Brain microvascular endothelial cell (primary cell): ENCODE data around the gene APBB2.

ENCODE experiments used
- DNase-seq: peaks from one replicate; pipeline ENCODE4 v3.0.0-alpha.2; 2020
- H3K27ac ChIP-seq: fragments of 250-450 bp; sonication (Bioruptor Pico); 2 replicates; pipeline ENCODE4 v1.5.1; 2020; ENCODE audit warnings: mild to moderate bottlenecking, moderate library complexity
- H3K27me3 ChIP-seq: fragments of 250-450 bp; sonication (Bioruptor Pico); replicated peaks from 2 replicates; pipeline ENCODE4 v1.5.1; 2020; ENCODE audit warnings: mild to moderate bottlenecking
- H3K36me3 ChIP-seq: fragments of 250-450 bp; sonication (Bioruptor Pico); replicated peaks from 2 replicates; pipeline ENCODE4 v1.5.1; 2020; ENCODE audit warnings: mild to moderate bottlenecking
- H3K4me3 ChIP-seq: 2 replicates; pipeline ENCODE4 v1.5.1; 2011; ENCODE audit warnings: low read depth, mild to moderate bottlenecking, control low read depth, low read length, moderate library complexity
- in situ Hi-C: cut with HindIII; loops from 2 replicates; pipeline ENCODE4 v1.10.0; 2017; ENCODE audit warnings: low sequenced_read_pairs, low pct_ligation_motif_present
- TF ChIP-seq, protein P1 (sequence below): IDR thresholded peaks from 2 replicates; pipeline ENCODE4 v1.5.1; 2011; ENCODE audit warnings: low read depth, mild to moderate bottlenecking, moderate library complexity, low read length, control low read depth, inconsistent platforms; ENCODE audit errors: missing control alignments

The APBB2 gene

DNA sequence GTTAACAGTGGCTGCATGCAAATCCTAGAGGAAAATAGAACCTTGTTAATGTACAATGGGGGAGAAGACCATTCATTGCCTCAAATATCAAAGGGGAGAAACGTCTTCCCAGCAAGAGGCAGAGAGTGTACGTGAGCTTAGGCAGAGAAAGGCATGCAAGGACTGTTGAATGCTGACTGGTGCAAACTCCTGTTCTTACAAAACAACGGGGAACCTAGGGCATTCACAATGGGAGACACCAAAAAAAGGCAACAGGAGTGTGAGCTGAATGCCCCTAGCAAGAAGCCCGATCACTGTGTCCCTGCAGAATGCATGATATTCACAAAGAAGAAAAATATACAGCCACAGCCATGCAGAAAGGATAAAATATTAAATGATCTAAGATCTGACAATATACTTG is 279.7 kb downstream of the APBB2 start:
- Histone ChIP-seq H3K4me3 (no peak overlapping the region), H3K36me3 (peaks cover 42% of the 10 kb centered on the region), H3K27me3 (no peaks in the 10 kb centered on the region), H3K27ac (no peak overlapping the region)
- TF ChIP-seq, protein P1, sequence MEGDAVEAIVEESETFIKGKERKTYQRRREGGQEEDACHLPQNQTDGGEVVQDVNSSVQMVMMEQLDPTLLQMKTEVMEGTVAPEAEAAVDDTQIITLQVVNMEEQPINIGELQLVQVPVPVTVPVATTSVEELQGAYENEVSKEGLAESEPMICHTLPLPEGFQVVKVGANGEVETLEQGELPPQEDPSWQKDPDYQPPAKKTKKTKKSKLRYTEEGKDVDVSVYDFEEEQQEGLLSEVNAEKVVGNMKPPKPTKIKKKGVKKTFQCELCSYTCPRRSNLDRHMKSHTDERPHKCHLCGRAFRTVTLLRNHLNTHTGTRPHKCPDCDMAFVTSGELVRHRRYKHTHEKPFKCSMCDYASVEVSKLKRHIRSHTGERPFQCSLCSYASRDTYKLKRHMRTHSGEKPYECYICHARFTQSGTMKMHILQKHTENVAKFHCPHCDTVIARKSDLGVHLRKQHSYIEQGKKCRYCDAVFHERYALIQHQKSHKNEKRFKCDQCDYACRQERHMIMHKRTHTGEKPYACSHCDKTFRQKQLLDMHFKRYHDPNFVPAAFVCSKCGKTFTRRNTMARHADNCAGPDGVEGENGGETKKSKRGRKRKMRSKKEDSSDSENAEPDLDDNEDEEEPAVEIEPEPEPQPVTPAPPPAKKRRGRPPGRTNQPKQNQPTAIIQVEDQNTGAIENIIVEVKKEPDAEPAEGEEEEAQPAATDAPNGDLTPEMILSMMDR, result no peak
- no peak for DNase-seq
- in situ Hi-C loops, result no loop called here

DNA sequence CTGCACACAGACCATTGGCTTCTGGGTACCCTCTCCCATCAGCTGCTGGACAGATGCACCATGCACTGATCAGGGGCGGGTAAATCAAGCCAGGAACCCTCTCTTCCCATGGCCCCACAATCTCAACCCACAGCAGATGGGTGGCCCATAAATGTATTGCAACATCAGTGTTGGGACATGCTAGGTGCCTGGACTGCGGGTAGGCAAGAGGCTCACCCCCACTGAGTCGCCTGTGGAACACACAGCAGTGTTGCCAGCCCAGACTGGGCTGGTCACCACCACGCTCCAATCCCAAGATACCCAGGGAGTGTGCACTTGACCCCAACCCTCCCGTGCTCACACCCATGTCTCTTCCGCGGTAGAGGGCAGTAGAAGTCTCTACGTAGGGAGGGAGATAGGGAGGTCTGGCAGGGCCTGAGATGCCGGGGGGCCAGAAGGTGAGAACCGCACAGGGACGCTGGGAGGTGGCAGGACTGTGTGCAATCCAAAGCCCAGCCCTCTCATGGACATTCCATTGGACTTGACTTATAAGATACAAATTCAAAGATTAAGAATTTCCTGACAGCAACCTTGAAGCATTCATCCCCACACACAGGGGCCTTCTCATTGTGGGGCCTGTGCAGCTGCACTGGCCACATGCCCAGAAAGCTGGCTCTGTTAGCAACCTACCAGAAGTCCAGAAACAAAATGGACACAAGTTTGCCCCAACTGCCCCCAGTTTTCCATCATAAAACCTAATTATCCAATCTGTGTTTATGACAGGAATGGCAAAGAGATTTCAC is 280.9 kb downstream of the APBB2 start:
- DNase-seq, result no peak
- no peaks in the 10 kb centered on the region for H3K27me3 ChIP-seq
- H3K36me3 ChIP-seq, result peaks cover 49% of the 10 kb centered on the region
- in situ Hi-C loops, result no loop called here
- H3K4me3 ChIP-seq, result no peak overlapping the region
- H3K27ac ChIP-seq, result no peak overlapping the region
- TF ChIP-seq, protein P1, result no peak

DNA sequence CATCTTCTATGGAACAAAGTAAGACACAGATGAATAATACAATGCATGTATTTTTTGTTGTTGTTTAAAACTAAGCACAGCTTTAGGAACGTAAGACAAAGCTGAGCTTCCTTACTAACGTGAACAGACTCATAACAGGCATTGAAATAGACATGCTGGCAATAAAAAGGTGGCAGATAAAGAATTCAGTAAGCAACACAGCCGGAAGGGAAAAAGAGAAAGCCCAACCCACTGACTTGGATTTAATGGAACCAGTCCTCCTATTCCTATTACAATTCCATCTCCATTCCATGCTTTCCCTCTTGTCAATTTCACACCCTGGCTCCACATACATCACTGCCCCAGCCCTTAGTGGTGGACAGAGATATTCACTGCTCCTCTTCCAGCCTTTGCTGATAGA is 282.5 kb downstream of the APBB2 start:
- H3K4me3 ChIP-seq, result no peak overlapping the region
- in situ Hi-C loops, result no loop called here
- H3K27ac ChIP-seq, result no peak overlapping the region
- DNase-seq, result no peak
- peaks cover 52% of the 10 kb centered on the region for H3K36me3 ChIP-seq
- TF ChIP-seq, protein P1, result no peak
- no peaks in the 10 kb centered on the region for H3K27me3 ChIP-seq

DNA sequence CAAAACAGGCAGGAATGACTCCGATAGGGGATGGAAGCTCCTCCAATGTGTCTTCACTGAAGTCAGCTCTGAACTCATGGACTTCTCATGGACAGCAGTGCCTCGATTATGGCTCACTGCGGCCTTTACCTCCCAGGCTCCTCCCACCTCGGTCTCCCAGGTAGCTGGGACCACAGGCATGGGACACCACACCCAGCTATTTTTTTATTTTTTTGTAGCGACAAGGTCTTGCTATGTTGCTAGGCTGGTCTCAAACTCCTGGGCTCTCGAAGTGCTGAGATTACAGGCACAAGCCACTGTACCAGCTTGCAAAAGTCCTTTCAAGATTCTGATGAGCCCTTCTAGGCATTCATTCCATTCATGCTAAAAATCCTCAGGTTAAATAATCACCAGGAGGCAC is 283.1 kb downstream of the APBB2 start:
- TF ChIP-seq, protein P1, result no peak
- Histone ChIP-seq H3K27me3 (no peaks in the 10 kb centered on the region), H3K4me3 (no peak overlapping the region), H3K27ac (no peak overlapping the region), H3K36me3 (peaks cover 53% of the 10 kb centered on the region)
- DNase-seq, result no peak
- in situ Hi-C loops, result no loop called here

DNA sequence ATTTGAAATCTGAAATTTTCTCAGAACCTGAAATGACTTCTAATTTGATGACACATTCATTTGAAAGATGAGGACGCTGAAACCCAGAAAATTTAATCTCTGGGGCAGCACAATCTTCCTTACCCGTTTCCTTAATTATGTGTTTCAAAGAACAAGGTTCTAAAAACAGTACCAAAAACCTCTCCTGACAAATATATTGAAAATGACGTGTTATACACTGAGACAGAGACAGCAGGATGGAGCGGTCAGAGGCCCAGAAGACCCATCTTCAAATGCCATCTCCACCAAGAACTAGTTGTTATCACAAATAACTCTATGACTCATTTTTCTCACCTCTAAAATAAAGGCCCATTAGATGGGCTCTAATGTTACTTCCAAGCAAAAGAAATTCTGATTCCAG is 287.3 kb downstream of the APBB2 start:
- H3K36me3 ChIP-seq, result peaks cover 53% of the 10 kb centered on the region
- in situ Hi-C loops, result no loop called here
- DNase-seq, result no peak
- H3K4me3 ChIP-seq, result no peak overlapping the region
- TF ChIP-seq, protein P1, result no peak
- H3K27ac ChIP-seq, result no peak overlapping the region
- H3K27me3 ChIP-seq, result no peaks in the 10 kb centered on the region

DNA sequence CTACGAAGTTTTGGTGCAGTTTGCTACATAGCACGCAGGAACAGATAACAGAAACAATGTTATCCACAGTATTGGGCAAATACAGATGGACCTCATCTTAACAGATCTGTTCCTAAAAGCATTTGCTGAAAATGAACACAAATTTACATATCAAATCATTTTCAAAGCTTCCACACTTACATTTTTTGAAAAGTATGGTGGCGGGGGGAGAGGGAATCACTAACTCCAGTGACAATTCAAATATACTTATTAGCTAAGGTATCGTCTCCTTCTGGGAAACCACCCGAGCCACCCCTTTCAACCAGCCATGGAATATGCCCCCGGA is 289.6 kb downstream of the APBB2 start:
- in situ Hi-C loops, result no loop called here
- H3K36me3 ChIP-seq, result peaks cover 72% of the 10 kb centered on the region

More for the DNA sequence above, 289.6 kb downstream of the APBB2 start:
- no peak overlapping the region for H3K4me3 ChIP-seq
- no peak for DNase-seq
- TF ChIP-seq, protein P1, result no peak
- no peak overlapping the region for H3K27ac ChIP-seq
- H3K27me3 ChIP-seq, result no peaks in the 10 kb centered on the region
